Esophagus squamous epithelium (tissue), 5 donors: ENCODE results near the gene GJB4. TPM values are rescaled to one million over a fixed set of nuclear protein-coding genes. Genes with fewer than 3 reads are reported as not detected.

ENCODE experiments used
- DNase-seq: peaks from one replicate; lab custom pipeline; 2025; lab: John Stamatoyannopoulos, UW
- H3K27ac ChIP-seq, 4 donors: fragments of 200-600 bp; sonication (generic); one replicate each; pipeline ENCODE4 v1.5.1; 2016 to 2019; ENCODE audit warnings: mild to moderate bottlenecking in 1 of 4
- H3K27me3 ChIP-seq, 4 donors: fragments of 200-600 bp; sonication (generic); 1 replicate in 3 of 4; 2 replicates in 1 of 4; pipeline versions ENCODE4 v1.5.1 to v1.6.0; 2017 to 2021; ENCODE audit warnings: antibody characterized with exemption in 1 of 4
- H3K36me3 ChIP-seq, 3 donors: fragments of 200-600 bp; sonication (generic); one replicate each; pipeline ENCODE4 v1.5.1; 2016 to 2019
- H3K4me1 ChIP-seq, 3 donors: fragments of 200-600 bp; sonication (generic); one replicate each; pipeline ENCODE4 v1.5.1; 2017 to 2019
- H3K4me3 ChIP-seq, 4 donors: fragments of 200-600 bp; sonication (generic); 1 replicate in 3 of 4; 2 replicates in 1 of 4; pipeline ENCODE4 v1.5.1; 2016 to 2019; ENCODE audit warnings: mild to moderate bottlenecking in 2 of 4, moderate library complexity in 1 of 4
- H3K9me3 ChIP-seq, 3 donors: fragments of 200-600 bp; sonication (generic); one replicate each; pipeline ENCODE4 v1.5.1; 2016 to 2019
- CTCF ChIP-seq, 6 experiments: fragments of 450-650 bp in 4 of 6; fragments of 200-600 bp in 2 of 6; sonication (generic) in 2 of 6; IDR thresholded peaks; one replicate each; pipeline ENCODE4 v1.5.1; 2016 to 2019; ENCODE audit warnings: antibody characterized with exemption in 6 of 6, mild to moderate bottlenecking in 4 of 6, moderate library complexity in 4 of 6
- POLR2A ChIP-seq, 4 donors: fragments of 450-650 bp; IDR thresholded peaks; one replicate each; pipeline ENCODE4 v1.6.1; 2017; ENCODE audit warnings: antibody characterized with exemption in 4 of 4, mild to moderate bottlenecking in 4 of 4, moderate library complexity in 3 of 4
- WGBS, 2 donors: methylation state at CpG; one replicate each; pipeline ENCODE4 v1.1.5; 2018; 5-methylcytosine and 5-hydroxymethylcytosine counted together
- intact Hi-C: fragments of 100-400 bp; cut with DNase I; formaldehyde crosslinking; loops from one replicate; pipeline ENCODE4 v1.15.0; 2022
- total RNA-seq, 4 donors: library from RNA; depleted of rRNA; stranded (reverse); fragments of >200 nt; gene quantifications; one replicate each; pipeline ENCODE4 v1.1.0, GENCODE V29; 2016
- donor health status: DM: yes; HTN: yes; CAD: no.

GJB4 gene
- total RNA-seq, 4 donors from 2014 or later: 1.3 to 6.7 (median 2.2) TPM

GRCh38 chr1:34785231-34785874, 25.8 kb downstream of the GJB4 start:
- Histone ChIP-seq H3K4me3 (no peak overlapping the region), H3K4me1 (peaks cover 0 to 76% (median 17%) of the 10 kb centered on the region in 3 donors), H3K9me3 (no peaks in the 10 kb centered on the region), H3K27me3 (peaks cover 0 to 34% (median 3%) of the 10 kb centered on the region in 4 donors), H3K27ac (peak overlapping the region in 2 of 4 donors; percentile 57 to 60), H3K36me3 (peaks cover 0 to 38% (median 15%) of the 10 kb centered on the region in 3 donors)
- intact Hi-C loops: loop anchor here (5.0 kb wide), 1 partner anchor 67 kb away; no protein-coding TSS in a partner anchor
- WGBS, 2 donors: 70 to 91% methylated on average over 13 to 14 of the region's 22 CpGs
- TF ChIP-seq CTCF (IDR thresholded peaks at IDR 0.05) (no peak), POLR2A (IDR thresholded peaks at IDR 0.05) (no peak)
- no peak for DNase-seq

DNA sequence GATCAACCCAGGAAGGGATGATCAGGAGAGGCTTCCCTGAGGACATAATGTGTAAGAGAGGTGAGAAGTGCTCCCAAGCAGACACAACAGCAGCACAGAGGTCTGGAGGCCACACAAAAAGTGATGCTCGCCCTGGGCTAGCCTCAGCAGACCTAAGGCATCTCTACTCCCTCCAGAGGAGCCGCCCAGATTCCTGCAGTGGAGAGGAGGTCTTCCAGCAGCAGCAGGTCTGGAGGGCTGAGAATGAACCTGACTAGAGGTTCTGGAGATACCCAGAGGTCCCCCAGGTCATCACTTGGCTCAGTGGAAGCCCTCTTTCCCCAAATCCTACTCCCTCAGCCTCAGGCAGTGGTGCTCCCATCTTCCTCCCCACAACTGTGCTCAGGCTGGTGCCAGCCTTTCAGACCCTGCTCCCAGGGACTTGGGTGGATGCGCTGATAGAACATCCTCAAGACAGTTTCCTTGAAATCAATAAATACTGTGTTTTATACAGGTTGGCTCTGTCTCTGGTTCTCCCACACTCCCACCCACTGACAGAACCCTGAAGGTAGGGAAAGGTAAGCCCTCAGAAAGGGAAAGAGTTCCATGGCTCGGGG, 26.4 kb downstream of the GJB4 start:
- H3K9me3 ChIP-seq: no peaks in the 10 kb centered on the region
- H3K27ac ChIP-seq: peak overlapping the region; percentile 9 to 60 (median 42)
- peaks cover 0 to 32% (median 3%) of the 10 kb centered on the region in 4 donors for H3K27me3 ChIP-seq
- intact Hi-C loops: loop anchor here (5.0 kb wide), 1 partner anchor 66 kb away; no protein-coding TSS in a partner anchor
- peaks cover 0 to 38% (median 15%) of the 10 kb centered on the region in 3 donors for H3K36me3 ChIP-seq
- TF ChIP-seq POLR2A (IDR thresholded peaks at IDR 0.05): no peak
- TF ChIP-seq CTCF (IDR thresholded peaks at IDR 0.05): no peak
- no peak overlapping the region for H3K4me3 ChIP-seq
- no peak for DNase-seq
- peaks cover 0 to 69% (median 13%) of the 10 kb centered on the region in 3 donors for H3K4me1 ChIP-seq
- WGBS, 2 donors: 29 to 90% methylated on average over 2 to 3 of the region's 4 CpGs

DNA sequence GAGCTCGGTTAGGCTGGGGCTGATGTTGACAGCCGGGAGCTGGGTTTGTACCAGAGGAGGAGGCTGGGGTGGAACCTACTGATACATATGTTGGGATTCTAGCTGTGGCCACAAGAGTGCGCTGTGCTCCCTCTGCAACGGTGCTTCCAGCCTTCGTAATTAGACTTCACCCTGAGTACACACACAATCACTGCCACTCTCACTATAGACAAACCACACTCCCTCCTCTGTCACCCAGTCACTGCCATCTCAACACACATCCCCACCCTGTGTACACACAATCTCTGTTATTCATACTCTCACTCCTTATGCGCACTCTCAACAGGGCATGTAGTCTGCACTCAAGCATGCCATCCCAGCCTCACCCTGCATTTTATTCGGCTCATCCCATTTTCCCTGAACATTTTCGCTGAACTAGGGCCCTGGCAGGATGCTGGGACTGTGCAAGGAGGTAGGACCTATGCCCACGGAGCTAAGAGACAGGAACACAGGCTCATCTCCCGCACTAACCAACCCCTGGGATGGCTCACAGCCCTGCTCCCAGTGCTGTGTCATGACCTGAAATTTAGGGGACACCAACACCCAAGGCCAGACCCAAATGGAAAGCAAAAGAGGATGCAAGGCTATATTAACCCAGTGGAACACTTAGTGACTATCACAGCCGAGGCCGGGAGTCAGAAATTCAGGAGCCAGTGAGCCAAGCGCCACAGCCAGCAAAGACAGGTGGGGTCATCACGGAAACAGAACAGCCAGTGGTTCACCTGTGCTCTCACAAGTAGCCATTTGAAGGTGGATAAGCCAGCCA, 27.2 kb downstream of the GJB4 start:
- H3K9me3 ChIP-seq: no peaks in the 10 kb centered on the region
- peaks cover 0 to 63% (median 7%) of the 10 kb centered on the region in 3 donors for H3K4me1 ChIP-seq
- peaks cover 0 to 32% (median 1%) of the 10 kb centered on the region in 4 donors for H3K27me3 ChIP-seq
- intact Hi-C loops: loop anchor here (5.0 kb wide), 1 partner anchor 66 kb away; no protein-coding TSS in a partner anchor
- H3K36me3 ChIP-seq: peaks cover 0 to 38% (median 15%) of the 10 kb centered on the region in 3 donors
- H3K27ac ChIP-seq: peak overlapping the region; percentile 9 to 60 (median 42)
- 39 to 48% methylated on average over 12 of the region's 14 CpGs for WGBS, 2 donors
- DNase-seq: no peak
- no peak overlapping the region for H3K4me3 ChIP-seq
- TF ChIP-seq POLR2A (IDR thresholded peaks at IDR 0.05) (no peak), CTCF (IDR thresholded peaks at IDR 0.05) (peak; percentile 57 to 90 (median 76))

DNA sequence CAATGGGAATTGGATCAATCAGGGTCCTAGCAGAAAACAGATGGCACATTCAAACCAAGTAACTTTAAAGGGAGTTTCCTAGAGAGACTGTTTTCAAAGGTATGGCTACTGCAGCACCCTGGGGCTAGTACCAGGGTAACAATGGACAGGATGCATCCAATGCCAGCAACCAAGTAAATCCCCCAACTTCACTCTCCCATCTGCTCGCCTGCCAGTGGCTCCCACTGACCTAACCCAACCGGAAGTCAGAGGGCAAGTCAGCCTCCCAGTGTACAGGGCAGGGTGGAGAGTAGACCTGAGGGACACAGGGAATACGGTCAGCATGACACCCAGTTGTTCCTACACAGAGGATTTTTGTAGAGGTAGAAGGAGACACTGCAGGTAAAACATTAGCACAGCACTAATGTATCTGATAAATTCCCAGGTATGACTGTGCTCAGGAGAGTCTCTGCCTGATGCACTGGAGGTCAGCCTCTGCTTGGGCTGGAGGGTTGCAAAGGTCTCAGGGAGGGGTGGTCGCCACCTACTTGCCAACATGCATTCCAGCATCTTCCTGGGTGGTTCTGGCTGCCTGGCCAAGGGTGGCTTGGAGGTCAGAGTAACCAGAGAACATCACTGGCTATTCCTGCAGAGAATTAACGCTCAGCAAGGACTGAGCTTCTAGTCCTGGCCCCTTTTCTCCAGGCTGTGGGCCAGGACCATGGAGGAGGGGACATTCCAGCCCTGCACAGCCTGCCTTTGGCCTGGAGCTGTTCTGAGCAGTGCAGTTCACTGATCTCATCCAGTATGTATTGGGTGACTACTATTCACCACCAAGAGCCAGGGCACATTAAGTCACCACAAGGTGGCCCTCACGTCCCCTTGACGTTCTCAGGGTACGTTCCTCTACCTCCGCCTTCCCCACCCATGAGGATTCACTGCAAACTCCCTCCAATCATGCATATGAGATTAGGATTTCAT, 28.2 kb downstream of the GJB4 start:
- H3K27me3 ChIP-seq: peaks cover 0 to 32% (median 3%) of the 10 kb centered on the region in 4 donors
- H3K4me1 ChIP-seq: peaks cover 3 to 63% (median 12%) of the 10 kb centered on the region in 3 donors
- intact Hi-C loops: loop anchor here (5.0 kb wide), 1 partner anchor 65 kb away; no protein-coding TSS in a partner anchor
- no peak for TF ChIP-seq POLR2A (IDR thresholded peaks at IDR 0.05)
- peak in 1 of 6 experiments; percentile 8 for TF ChIP-seq CTCF (IDR thresholded peaks at IDR 0.05)
- no peak overlapping the region for H3K27ac ChIP-seq
- no peak for DNase-seq
- WGBS, 2 donors: 57 to 59% methylated on average over 7 of the region's 9 CpGs
- no peak overlapping the region for H3K4me3 ChIP-seq
- peaks cover 0 to 38% (median 15%) of the 10 kb centered on the region in 3 donors for H3K36me3 ChIP-seq
- no peaks in the 10 kb centered on the region for H3K9me3 ChIP-seq
